KMS-11 (cell line): ENCODE measurements around the gene C4orf50.

Experiments
- H2AFZ ChIP-seq: fragments of 200-600 bp; sonication (generic); 2 replicates; pipeline ENCODE4 v1.6.1; 2016; ENCODE audit warnings: antibody characterized with exemption, mixed run types, low read depth
- H3K27ac ChIP-seq: fragments of 200-600 bp; sonication (generic); 2 replicates; pipeline ENCODE4 v1.6.1; 2016; ENCODE audit warnings: mild to moderate bottlenecking, mixed run types
- H3K27me3 ChIP-seq: fragments of 200-600 bp; sonication (generic); 2 replicates; pipeline ENCODE4 v1.6.1; 2017; ENCODE audit warnings: mild to moderate bottlenecking, low read depth, mixed run types, moderate library complexity; ENCODE audit not compliant: insufficient read depth
- H3K36me3 ChIP-seq: fragments of 200-600 bp; sonication (generic); 2 replicates; pipeline ENCODE4 v1.6.1; 2017; ENCODE audit warnings: mild to moderate bottlenecking, mixed run types; ENCODE audit not compliant: insufficient read depth
- H3K4me1 ChIP-seq: fragments of 200-600 bp; sonication (generic); 2 replicates; pipeline ENCODE4 v1.6.1; 2016; ENCODE audit warnings: mild to moderate bottlenecking, low read depth, mixed run types; ENCODE audit not compliant: poor library complexity, severe bottlenecking
- H3K4me2 ChIP-seq: fragments of 200-600 bp; sonication (generic); 2 replicates; pipeline ENCODE4 v1.7.0; 2016; ENCODE audit warnings: mild to moderate bottlenecking, mixed run types
- H3K4me3 ChIP-seq: fragments of 200-600 bp; sonication (generic); IDR thresholded peaks from 2 replicates; pipeline ENCODE4 v1.6.1; 2017; ENCODE audit warnings: low read depth, low read length, mixed read lengths; ENCODE audit not compliant: insufficient read depth
- H3K79me2 ChIP-seq: fragments of 200-600 bp; sonication (generic); 2 replicates; pipeline ENCODE4 v1.6.1; 2016; ENCODE audit warnings: low read depth, mixed run types; ENCODE audit not compliant: insufficient read depth
- H3K9ac ChIP-seq: fragments of 200-600 bp; sonication (generic); 2 replicates; pipeline ENCODE4 v1.6.1; 2016; ENCODE audit warnings: mild to moderate bottlenecking, mixed run types
- H4K20me1 ChIP-seq: fragments of 200-600 bp; sonication (generic); 2 replicates; pipeline ENCODE4 v1.6.1; 2016; ENCODE audit warnings: mild to moderate bottlenecking, mixed run types; ENCODE audit not compliant: insufficient read depth
- CTCF ChIP-seq: fragments of 200-600 bp; sonication (generic); conservative IDR thresholded peaks from 2 replicates; pipeline ENCODE4 v1.6.1; 2017; ENCODE audit warnings: low read depth, mild to moderate bottlenecking, antibody characterized with exemption, low read length, moderate library complexity, mixed read lengths

C4orf50 gene

DNA sequence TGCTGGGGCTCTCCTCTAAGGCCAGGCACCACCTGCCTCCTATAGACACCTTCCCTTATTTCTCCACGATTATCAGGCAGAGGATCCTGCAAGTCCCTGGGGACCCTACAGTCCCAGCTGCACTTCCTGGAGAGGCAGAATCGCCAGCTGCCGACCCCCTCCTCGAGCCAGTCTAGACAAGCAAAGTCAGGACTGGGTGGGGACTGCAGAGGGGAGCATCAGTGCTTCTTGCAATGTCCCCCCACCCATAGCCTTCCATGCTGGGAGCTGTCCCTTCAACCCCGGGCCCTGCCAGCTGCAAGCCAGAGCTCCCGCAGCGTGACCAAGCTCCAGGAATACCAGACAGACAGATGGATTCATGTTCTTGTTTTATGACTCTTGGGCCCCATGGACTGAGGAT, 124.0 kb downstream of the C4orf50 start:
- Histone ChIP-seq H3K79me2 (no peaks in the 10 kb centered on the region), H3K36me3 (no peaks in the 10 kb centered on the region), H4K20me1 (no peaks in the 10 kb centered on the region), H3K4me1 (no peaks in the 10 kb centered on the region), H2AFZ (no peak overlapping the region), H3K4me3 (no peak overlapping the region), H3K9ac (no peak overlapping the region), H3K27ac (no peak overlapping the region), H3K27me3 (no peaks in the 10 kb centered on the region), H3K4me2 (no peak overlapping the region)
- TF ChIP-seq CTCF: no peak

GRCh38 chr4:5893591-5893990, 124.6 kb downstream of the C4orf50 start:
- Histone ChIP-seq H3K4me2 (no peak overlapping the region), H3K79me2 (no peaks in the 10 kb centered on the region), H3K9ac (no peak overlapping the region), H3K4me1 (no peaks in the 10 kb centered on the region), H3K36me3 (no peaks in the 10 kb centered on the region), H4K20me1 (no peaks in the 10 kb centered on the region), H3K4me3 (no peak overlapping the region), H3K27ac (no peak overlapping the region), H2AFZ (no peak overlapping the region), H3K27me3 (no peaks in the 10 kb centered on the region)
- TF ChIP-seq CTCF: no peak

- no peak within 1 kb of the TSS for H3K9ac ChIP-seq
- TF ChIP-seq CTCF: no peak
- H3K27ac ChIP-seq: no peak within 1 kb of the TSS
- no peaks in the 10 kb centered on the region for H3K27me3 ChIP-seq
- no peaks in the 10 kb centered on the region for H3K79me2 ChIP-seq
- no peak within 1 kb of the TSS for H2AFZ ChIP-seq
- no peak within 1 kb of the TSS for H3K4me2 ChIP-seq
- no peaks in the 10 kb centered on the region for H4K20me1 ChIP-seq
- no peak within 1 kb of the TSS for H3K4me3 ChIP-seq
- no peaks in the 10 kb centered on the region for H3K4me1 ChIP-seq
- no peaks in the 10 kb centered on the region for H3K36me3 ChIP-seq
These were observed 125.1 kb downstream of the C4orf50 start, which contains the start of gene CRMP1 for GRCh38 chr4:5893004-5893580. Gene CRMP1 (minus strand): TSS chr4:5893086. CDS start chr4:5892969, 117 bp downstream.

GRCh38 chr4:5892323-5893003, 125.8 kb downstream of the C4orf50 start:
- no peak overlapping the region for H3K4me3 ChIP-seq
- H3K27ac ChIP-seq: no peak overlapping the region
- no peaks in the 10 kb centered on the region for H4K20me1 ChIP-seq
- no peak overlapping the region for H2AFZ ChIP-seq
- H3K79me2 ChIP-seq: no peaks in the 10 kb centered on the region
- H3K4me1 ChIP-seq: no peaks in the 10 kb centered on the region
- H3K9ac ChIP-seq: no peak overlapping the region
- TF ChIP-seq CTCF: no peak
- H3K36me3 ChIP-seq: no peaks in the 10 kb centered on the region
- H3K27me3 ChIP-seq: no peaks in the 10 kb centered on the region
- H3K4me2 ChIP-seq: no peak overlapping the region
